Mesenchymal stem cell (in vitro differentiated cells and primary cell): ENCODE data around the gene COL11A1.

Experiments used
- DNase-seq: peaks from one replicate; pipeline ENCODE4 v3.0.0-alpha.2; 2013
- H2AFZ ChIP-seq: one replicate; pipeline ENCODE4 v1.6.1; 2013; ENCODE audit warnings: low read depth, mild to moderate bottlenecking, control low read depth, inconsistent platforms, low read length, moderate library complexity
- H2AK5ac ChIP-seq: 2 replicates; pipeline ENCODE4 v1.6.1; 2013; ENCODE audit warnings: low read length, moderate library complexity, mild to moderate bottlenecking, inconsistent platforms; ENCODE audit not compliant: severe bottlenecking
- H2BK120ac ChIP-seq: one replicate; pipeline ENCODE4 v1.6.1; 2013; ENCODE audit warnings: low read depth, mild to moderate bottlenecking, inconsistent platforms, low read length, moderate library complexity
- H2BK12ac ChIP-seq, 2 experiments: one replicate each; pipeline ENCODE4 v1.6.1; 2013; ENCODE audit warnings: inconsistent platforms in 2 of 2, low read length in 2 of 2, mild to moderate bottlenecking in 2 of 2, moderate library complexity in 2 of 2, control low read depth in 1 of 2
- H2BK15ac ChIP-seq: one replicate; pipeline ENCODE4 v1.6.1; 2013; ENCODE audit warnings: mild to moderate bottlenecking, low read depth, inconsistent platforms; ENCODE audit not compliant: poor library complexity, severe bottlenecking
- H2BK5ac ChIP-seq: 2 replicates; pipeline ENCODE4 v1.6.1; 2013; ENCODE audit warnings: low read depth, mild to moderate bottlenecking, low read length, control low read depth, inconsistent platforms; ENCODE audit not compliant: poor library complexity, severe bottlenecking
- H3K14ac ChIP-seq, 2 experiments: one replicate each; pipeline ENCODE4 v1.6.1; 2013; ENCODE audit warnings: inconsistent platforms in 2 of 2, low read length in 2 of 2, control low read depth in 1 of 2, mild to moderate bottlenecking in 1 of 2, moderate library complexity in 1 of 2
- H3K18ac ChIP-seq, 2 experiments: one replicate each; pipeline ENCODE4 v1.6.1; 2013; ENCODE audit warnings: inconsistent platforms in 2 of 2, low read length in 2 of 2, control low read depth in 1 of 2, low read depth in 1 of 2, mild to moderate bottlenecking in 1 of 2
- H3K23ac ChIP-seq, 2 experiments: one replicate each; pipeline ENCODE4 v1.6.1; 2013; ENCODE audit warnings: inconsistent platforms in 2 of 2, low read length in 2 of 2, mild to moderate bottlenecking in 2 of 2, moderate library complexity in 2 of 2, control low read depth in 1 of 2
- H3K27ac ChIP-seq: 2 replicates; pipeline ENCODE4 v1.5.1; 2013; ENCODE audit warnings: mild to moderate bottlenecking, moderate library complexity, low read length, control low read depth, inconsistent platforms; ENCODE audit not compliant: poor library complexity, severe bottlenecking
- H3K27me3 ChIP-seq, 2 experiments: 2 replicates each; pipeline versions ENCODE4 v1.6.1 to v1.7.0; 2013; ENCODE audit warnings: low read length in 2 of 2, mild to moderate bottlenecking in 2 of 2, moderate library complexity in 2 of 2, control low read depth in 1 of 2, inconsistent platforms in 1 of 2; ENCODE audit not compliant: control insufficient read depth in 1 of 2, insufficient read depth in 1 of 2
- H3K36me3 ChIP-seq, 2 experiments: 2 replicates each; pipeline versions ENCODE4 v1.6.1 to v1.7.0; 2013; ENCODE audit warnings: low read length in 2 of 2, control low read depth in 1 of 2, inconsistent platforms in 1 of 2, low read depth in 1 of 2, mild to moderate bottlenecking in 1 of 2; ENCODE audit not compliant: insufficient read depth in 2 of 2, control insufficient read depth in 1 of 2
- H3K4ac ChIP-seq, 2 experiments: one replicate each; pipeline ENCODE4 v1.6.1; 2013; ENCODE audit warnings: inconsistent platforms in 2 of 2, low read length in 2 of 2, mild to moderate bottlenecking in 2 of 2, moderate library complexity in 2 of 2, control low read depth in 1 of 2, low read depth in 1 of 2
- H3K4me1 ChIP-seq: 2 replicates; pipeline ENCODE4 v1.6.1; 2013; ENCODE audit warnings: low read depth, low read length, control low read depth; ENCODE audit not compliant: control insufficient read depth, insufficient read depth
- H3K4me2 ChIP-seq: 2 replicates; pipeline ENCODE4 v1.6.1; 2013; ENCODE audit warnings: low read length, mild to moderate bottlenecking, inconsistent platforms; ENCODE audit not compliant: poor library complexity, severe bottlenecking
- H3K4me3 ChIP-seq, 2 experiments: 2 replicates each; pipeline versions ENCODE4 v1.5.1 to v1.7.0; 2013; ENCODE audit warnings: low read length in 2 of 2, mild to moderate bottlenecking in 2 of 2, control low read depth in 1 of 2, low read depth in 1 of 2; ENCODE audit not compliant: insufficient read depth in 1 of 2
- H3K79me1 ChIP-seq: replicated peaks from 2 replicates; pipeline ENCODE4 v1.6.1; 2013; ENCODE audit warnings: mild to moderate bottlenecking, control low read depth, low read length, inconsistent platforms; ENCODE audit not compliant: poor library complexity, severe bottlenecking
- H3K9ac ChIP-seq: 2 replicates; pipeline ENCODE4 v1.7.0; 2013; ENCODE audit warnings: mild to moderate bottlenecking, low read length, moderate library complexity
- H3K9me3 ChIP-seq: 2 replicates; pipeline ENCODE4 v1.7.0; 2013; ENCODE audit warnings: mild to moderate bottlenecking, low read length; ENCODE audit not compliant: control insufficient read depth
- H4K8ac ChIP-seq: one replicate; pipeline ENCODE4 v1.6.1; 2013; ENCODE audit warnings: inconsistent platforms, mild to moderate bottlenecking, low read length, moderate library complexity
- H4K91ac ChIP-seq: one replicate; pipeline ENCODE4 v1.6.1; 2013; ENCODE audit warnings: mild to moderate bottlenecking, low read length, inconsistent platforms
- WGBS: methylation state at CpG from one replicate; pipeline ENCODE4 v1.1.7; 2013; ENCODE audit warnings: mixed read lengths; 5-methylcytosine and 5-hydroxymethylcytosine counted together

COL11A1 gene

DNA sequence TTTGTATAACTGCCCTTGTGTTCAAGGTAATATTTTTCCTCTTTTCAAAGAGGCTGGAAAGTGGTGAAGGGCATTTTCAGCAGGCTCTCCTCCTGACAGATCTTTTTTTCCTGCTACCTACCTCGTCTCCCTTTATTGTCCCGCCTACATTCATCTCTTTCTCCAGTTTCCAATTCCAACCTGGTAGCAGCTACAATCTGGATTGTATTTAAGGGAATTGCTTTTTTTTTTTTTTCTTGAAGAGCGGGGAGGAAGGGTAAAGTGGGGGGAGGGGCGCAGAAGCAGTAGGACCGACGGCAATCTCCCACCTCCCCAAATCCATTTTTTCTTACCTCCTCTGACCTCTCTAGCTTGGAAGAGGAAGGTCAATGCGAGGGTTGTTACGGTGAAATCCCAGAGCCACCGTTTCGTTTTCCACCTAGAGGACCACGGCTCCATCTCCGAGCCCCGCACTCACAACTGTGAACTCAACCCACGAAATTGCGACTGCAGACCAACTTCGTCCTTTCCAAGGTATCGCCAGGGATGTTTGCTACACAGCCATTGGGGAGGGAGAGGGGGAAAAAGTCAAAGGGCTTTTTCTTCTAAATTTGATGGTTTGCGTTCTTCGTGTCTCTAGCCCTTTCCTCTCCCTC lies 464 bp downstream of the COL11A1 start:
- Histone ChIP-seq H2BK120ac (no peak overlapping the region), H3K9me3 (no peaks in the 10 kb centered on the region), H2BK15ac (peak overlapping the region; percentile 36), H2AFZ (no peak overlapping the region), H3K79me1 (no peaks in the 10 kb centered on the region), H2AK5ac (peak overlapping the region; percentile 8), H3K14ac (no peak overlapping the region), H4K91ac (no peak overlapping the region), H3K36me3 (no peaks in the 10 kb centered on the region), H3K4me3 (peak overlapping the region; percentile 67 to 77), H3K18ac (peak overlapping the region in 1 of 2 experiments; percentile 37), H3K4ac (no peak overlapping the region), H2BK5ac (peak overlapping the region; percentile 96), H3K27ac (peak overlapping the region; percentile 98), H3K27me3 (no peaks in the 10 kb centered on the region), H3K23ac (no peak overlapping the region), H4K8ac (no peak overlapping the region), H2BK12ac (peak overlapping the region in 1 of 2 experiments; percentile 6), H3K9ac (peak overlapping the region; percentile 36), H3K4me1 (no peaks in the 10 kb centered on the region), H3K4me2 (peak overlapping the region; percentile 26)
- WGBS = 0% methylated on average over 4 of the region's 19 CpGs
- DNase-seq = peak; percentile 20

DNA sequence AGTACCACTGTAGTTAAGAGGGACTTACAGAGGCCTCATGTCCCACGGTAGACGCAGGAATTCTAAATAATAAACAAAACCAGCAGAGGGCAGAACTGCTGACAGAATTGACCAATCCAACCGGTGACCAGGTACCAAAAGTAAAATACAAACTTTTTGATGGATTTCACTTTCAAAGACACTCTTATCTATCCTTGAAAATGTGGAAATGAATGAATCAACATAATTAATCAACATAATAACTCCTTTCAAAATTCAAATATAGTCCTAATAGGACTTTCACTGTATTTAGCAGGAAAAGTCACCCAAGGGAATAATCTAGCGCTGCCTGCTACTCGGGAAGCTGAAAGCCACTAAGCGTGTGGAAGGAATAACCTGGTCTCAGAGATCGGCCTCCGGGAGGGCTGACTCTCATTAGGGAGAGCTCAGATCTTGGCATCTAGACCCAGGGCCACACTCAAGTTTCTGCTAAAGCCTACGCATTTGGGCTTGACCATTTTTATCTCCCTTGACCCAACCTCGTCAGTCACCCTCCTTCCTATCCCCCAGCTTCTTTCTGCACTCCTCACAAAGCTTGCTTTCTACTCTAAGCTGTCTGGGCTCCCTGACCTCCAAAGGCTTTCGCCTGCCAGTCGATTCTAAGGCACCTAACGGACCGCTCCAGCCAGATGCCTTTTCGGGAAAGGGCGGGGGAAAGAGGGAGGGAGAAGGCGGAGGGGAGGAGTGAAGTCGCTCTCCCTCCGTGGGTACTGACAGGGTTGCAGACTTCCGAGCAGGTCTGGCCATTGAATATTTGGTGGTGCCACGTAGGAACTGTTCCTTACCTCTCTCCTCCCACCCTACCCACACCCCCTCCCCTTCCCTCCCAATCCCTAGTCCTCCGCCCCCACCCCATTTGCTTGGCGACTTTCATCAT lies 1.6 kb downstream of the COL11A1 start:
- H3K14ac ChIP-seq = no peak overlapping the region
- H3K4me1 ChIP-seq = no peaks in the 10 kb centered on the region
- peak overlapping the region; percentile 98 for H3K27ac ChIP-seq
- no peak overlapping the region for H2BK120ac ChIP-seq
- peak overlapping the region; percentile 77 to 78 for H3K4me3 ChIP-seq
- no peak overlapping the region for H4K8ac ChIP-seq
- H4K91ac ChIP-seq = no peak overlapping the region
- H3K36me3 ChIP-seq = no peaks in the 10 kb centered on the region
- no peak overlapping the region for H2AFZ ChIP-seq
- peak; percentile 64 for DNase-seq
- no peaks in the 10 kb centered on the region for H3K79me1 ChIP-seq
- peak overlapping the region in 1 of 2 experiments; percentile 39 for H2BK12ac ChIP-seq
- no peaks in the 10 kb centered on the region for H3K27me3 ChIP-seq
- H2BK15ac ChIP-seq = no peak overlapping the region
- H3K4ac ChIP-seq = no peak overlapping the region
- peak overlapping the region in 1 of 2 experiments; percentile 43 for H3K18ac ChIP-seq
- no peaks in the 10 kb centered on the region for H3K9me3 ChIP-seq
- H2AK5ac ChIP-seq = peak overlapping the region; percentile 86
- WGBS = under 1% methylated on average over 17 of the region's 23 CpGs
- peak overlapping the region; percentile 91 for H2BK5ac ChIP-seq
- H3K23ac ChIP-seq = no peak overlapping the region
- peak overlapping the region; percentile 69 for H3K9ac ChIP-seq
- peak overlapping the region; percentile 73 for H3K4me2 ChIP-seq

DNA sequence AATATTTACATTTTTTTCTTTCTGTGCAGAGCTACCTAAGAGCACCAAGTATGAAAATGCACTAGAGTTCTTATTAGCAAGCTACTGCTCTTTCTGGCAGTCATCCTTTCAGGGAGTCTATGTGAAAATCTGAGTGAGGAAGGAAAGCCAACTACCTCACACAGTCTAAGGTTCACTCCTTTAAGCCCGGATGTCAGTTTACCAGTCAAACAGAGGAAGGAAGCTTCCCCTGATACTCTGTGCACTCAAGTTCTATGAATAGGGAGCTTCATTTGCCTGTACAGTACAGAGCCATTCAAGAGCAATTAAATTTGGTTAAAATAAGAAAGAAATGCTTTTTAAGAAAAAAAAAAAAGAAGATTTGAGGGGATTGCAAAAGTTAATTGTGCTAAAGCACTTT lies 6.9 kb downstream of the COL11A1 start:
- Histone ChIP-seq H4K8ac (no peak overlapping the region), H2AFZ (no peak overlapping the region), H3K18ac (no peak overlapping the region), H4K91ac (no peak overlapping the region), H3K9me3 (no peaks in the 10 kb centered on the region), H3K4me1 (no peaks in the 10 kb centered on the region), H3K4ac (no peak overlapping the region), H3K9ac (no peak overlapping the region), H2BK12ac (no peak overlapping the region), H3K4me3 (no peak overlapping the region), H2BK15ac (no peak overlapping the region), H3K27me3 (no peaks in the 10 kb centered on the region), H2AK5ac (no peak overlapping the region), H2BK120ac (no peak overlapping the region), H2BK5ac (no peak overlapping the region), H3K27ac (no peak overlapping the region), H3K79me1 (peaks cover 3% of the 10 kb centered on the region), H3K14ac (no peak overlapping the region), H3K23ac (no peak overlapping the region), H3K36me3 (no peaks in the 10 kb centered on the region), H3K4me2 (peak overlapping the region; percentile 21)
- WGBS = no CpG with 5 or more reads among the region's 1 CpG
- DNase-seq = no peak

DNA sequence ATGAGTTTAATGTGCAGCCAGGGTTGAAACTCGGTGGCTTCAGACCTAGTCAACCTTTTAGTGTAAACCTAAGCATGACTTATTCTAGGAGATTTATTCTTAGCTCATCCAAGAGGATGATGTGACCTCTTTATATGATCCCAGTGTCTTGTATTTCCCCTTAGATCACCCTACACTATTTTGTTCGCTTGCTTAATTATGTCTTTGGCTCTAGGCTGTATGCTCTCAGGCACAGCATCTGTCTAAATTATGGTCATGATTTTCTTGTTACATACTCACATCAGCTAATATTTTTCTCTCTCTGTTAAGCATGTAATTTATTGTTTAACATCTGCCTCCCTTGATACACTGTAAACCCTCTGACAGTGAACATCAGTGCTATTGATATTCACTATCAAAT lies 19.1 kb downstream of the COL11A1 start:
- Histone ChIP-seq H2BK12ac (no peak overlapping the region), H3K4ac (no peak overlapping the region), H2BK15ac (no peak overlapping the region), H3K36me3 (peaks cover 0 to 3% of the 10 kb centered on the region in 2 experiments), H2AFZ (no peak overlapping the region), H3K18ac (no peak overlapping the region), H3K9me3 (no peaks in the 10 kb centered on the region), H3K23ac (no peak overlapping the region), H3K14ac (no peak overlapping the region), H4K8ac (no peak overlapping the region), H2AK5ac (no peak overlapping the region), H4K91ac (no peak overlapping the region), H2BK5ac (no peak overlapping the region), H3K9ac (no peak overlapping the region), H3K4me1 (peaks cover 3% of the 10 kb centered on the region), H2BK120ac (no peak overlapping the region), H3K27ac (no peak overlapping the region), H3K4me3 (no peak overlapping the region), H3K4me2 (no peak overlapping the region), H3K79me1 (peaks cover 5% of the 10 kb centered on the region), H3K27me3 (no peaks in the 10 kb centered on the region)
- no peak for DNase-seq
- 100% methylated on average over 1 of the region's 2 CpGs for WGBS
